ENCODE data around the gene SRP19.

Gene SRP19

GRCh38 chr5:112847306-112847705 is 13.8 kb upstream of the SRP19 start:
- no peak for TF ChIP-seq ZNF70 (CRISPR knock-in tag; IDR thresholded peaks at IDR 0.05)
- TF ChIP-seq CSDC2 (CRISPR knock-in tag; IDR thresholded peaks at IDR 0.05), result no peak
- no peak for TF ChIP-seq PATZ1 (CRISPR knock-in tag; IDR thresholded peaks at IDR 0.05; ENCODE audit: borderline replicate concordance)
- TF ChIP-seq, protein P1, sequence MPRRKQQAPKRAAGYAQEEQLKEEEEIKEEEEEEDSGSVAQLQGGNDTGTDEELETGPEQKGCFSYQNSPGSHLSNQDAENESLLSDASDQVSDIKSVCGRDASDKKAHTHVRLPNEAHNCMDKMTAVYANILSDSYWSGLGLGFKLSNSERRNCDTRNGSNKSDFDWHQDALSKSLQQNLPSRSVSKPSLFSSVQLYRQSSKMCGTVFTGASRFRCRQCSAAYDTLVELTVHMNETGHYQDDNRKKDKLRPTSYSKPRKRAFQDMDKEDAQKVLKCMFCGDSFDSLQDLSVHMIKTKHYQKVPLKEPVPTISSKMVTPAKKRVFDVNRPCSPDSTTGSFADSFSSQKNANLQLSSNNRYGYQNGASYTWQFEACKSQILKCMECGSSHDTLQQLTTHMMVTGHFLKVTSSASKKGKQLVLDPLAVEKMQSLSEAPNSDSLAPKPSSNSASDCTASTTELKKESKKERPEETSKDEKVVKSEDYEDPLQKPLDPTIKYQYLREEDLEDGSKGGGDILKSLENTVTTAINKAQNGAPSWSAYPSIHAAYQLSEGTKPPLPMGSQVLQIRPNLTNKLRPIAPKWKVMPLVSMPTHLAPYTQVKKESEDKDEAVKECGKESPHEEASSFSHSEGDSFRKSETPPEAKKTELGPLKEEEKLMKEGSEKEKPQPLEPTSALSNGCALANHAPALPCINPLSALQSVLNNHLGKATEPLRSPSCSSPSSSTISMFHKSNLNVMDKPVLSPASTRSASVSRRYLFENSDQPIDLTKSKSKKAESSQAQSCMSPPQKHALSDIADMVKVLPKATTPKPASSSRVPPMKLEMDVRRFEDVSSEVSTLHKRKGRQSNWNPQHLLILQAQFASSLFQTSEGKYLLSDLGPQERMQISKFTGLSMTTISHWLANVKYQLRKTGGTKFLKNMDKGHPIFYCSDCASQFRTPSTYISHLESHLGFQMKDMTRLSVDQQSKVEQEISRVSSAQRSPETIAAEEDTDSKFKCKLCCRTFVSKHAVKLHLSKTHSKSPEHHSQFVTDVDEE (CRISPR knock-in tag; IDR thresholded peaks at IDR 0.05), result no peak
- TF ChIP-seq TOX (CRISPR knock-in tag; IDR thresholded peaks at IDR 0.05; ENCODE audit: borderline replicate concordance), result no peak
- no peak for TF ChIP-seq SNAI2 (CRISPR knock-in tag; IDR thresholded peaks at IDR 0.05)
- TF ChIP-seq, protein P2, sequence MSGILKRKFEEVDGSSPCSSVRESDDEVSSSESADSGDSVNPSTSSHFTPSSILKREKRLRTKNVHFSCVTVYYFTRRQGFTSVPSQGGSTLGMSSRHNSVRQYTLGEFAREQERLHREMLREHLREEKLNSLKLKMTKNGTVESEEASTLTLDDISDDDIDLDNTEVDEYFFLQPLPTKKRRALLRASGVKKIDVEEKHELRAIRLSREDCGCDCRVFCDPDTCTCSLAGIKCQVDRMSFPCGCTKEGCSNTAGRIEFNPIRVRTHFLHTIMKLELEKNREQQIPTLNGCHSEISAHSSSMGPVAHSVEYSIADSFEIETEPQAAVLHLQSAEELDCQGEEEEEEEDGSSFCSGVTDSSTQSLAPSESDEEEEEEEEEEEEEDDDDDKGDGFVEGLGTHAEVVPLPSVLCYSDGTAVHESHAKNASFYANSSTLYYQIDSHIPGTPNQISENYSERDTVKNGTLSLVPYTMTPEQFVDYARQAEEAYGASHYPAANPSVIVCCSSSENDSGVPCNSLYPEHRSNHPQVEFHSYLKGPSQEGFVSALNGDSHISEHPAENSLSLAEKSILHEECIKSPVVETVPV (CRISPR knock-in tag; IDR thresholded peaks at IDR 0.05), result no peak
- no peak for TF ChIP-seq OSR1 (CRISPR knock-in tag; IDR thresholded peaks at IDR 0.05)
- no peak for TF ChIP-seq ISL1 (CRISPR knock-in tag; IDR thresholded peaks at IDR 0.05)
- no peak for TF ChIP-seq ZNF565 (CRISPR knock-in tag; conservative IDR thresholded peaks at IDR 0.05; ENCODE audit: low read depth)
- no peak for TF ChIP-seq ZC3H10 (CRISPR knock-in tag; IDR thresholded peaks at IDR 0.05)
- no peak for TF ChIP-seq CREB5 (CRISPR knock-in tag; IDR thresholded peaks at IDR 0.05; ENCODE audit: low read depth)
- no peak for TF ChIP-seq RARB (CRISPR knock-in tag; IDR thresholded peaks at IDR 0.05)
- TF ChIP-seq PPARA (CRISPR knock-in tag; IDR thresholded peaks at IDR 0.05; ENCODE audit: borderline replicate concordance), result no peak
- no peak for TF ChIP-seq TCF4 (CRISPR knock-in tag; IDR thresholded peaks at IDR 0.05; ENCODE audit: borderline replicate concordance)
- no peak for TF ChIP-seq ZFP3 (CRISPR knock-in tag; IDR thresholded peaks at IDR 0.05)

GRCh38 chr5:112848116-112848811 is 12.8 kb upstream of the SRP19 start:
- peak; percentile 100 for ATAC-seq
- TF ChIP-seq SNAI2 (CRISPR knock-in tag; IDR thresholded peaks at IDR 0.05) (no peak), ZNF70 (CRISPR knock-in tag; IDR thresholded peaks at IDR 0.05) (no peak), ZNF565 (CRISPR knock-in tag; conservative IDR thresholded peaks at IDR 0.05; ENCODE audit: low read depth) (no peak), ZC3H10 (CRISPR knock-in tag; IDR thresholded peaks at IDR 0.05) (no peak), ISL1 (CRISPR knock-in tag; IDR thresholded peaks at IDR 0.05) (no peak), RARB (CRISPR knock-in tag; IDR thresholded peaks at IDR 0.05) (no peak), BACH2 (CRISPR knock-in tag; IDR thresholded peaks at IDR 0.05; ENCODE audit: borderline replicate concordance) (no peak), ZFP3 (CRISPR knock-in tag; IDR thresholded peaks at IDR 0.05) (no peak), GLIS3 (CRISPR knock-in tag; IDR thresholded peaks at IDR 0.05) (no peak), ZFP30 (CRISPR knock-in tag; IDR thresholded peaks at IDR 0.05) (no peak), PATZ1 (CRISPR knock-in tag; IDR thresholded peaks at IDR 0.05; ENCODE audit: borderline replicate concordance) (no peak)
- TF ChIP-seq, protein P3, sequence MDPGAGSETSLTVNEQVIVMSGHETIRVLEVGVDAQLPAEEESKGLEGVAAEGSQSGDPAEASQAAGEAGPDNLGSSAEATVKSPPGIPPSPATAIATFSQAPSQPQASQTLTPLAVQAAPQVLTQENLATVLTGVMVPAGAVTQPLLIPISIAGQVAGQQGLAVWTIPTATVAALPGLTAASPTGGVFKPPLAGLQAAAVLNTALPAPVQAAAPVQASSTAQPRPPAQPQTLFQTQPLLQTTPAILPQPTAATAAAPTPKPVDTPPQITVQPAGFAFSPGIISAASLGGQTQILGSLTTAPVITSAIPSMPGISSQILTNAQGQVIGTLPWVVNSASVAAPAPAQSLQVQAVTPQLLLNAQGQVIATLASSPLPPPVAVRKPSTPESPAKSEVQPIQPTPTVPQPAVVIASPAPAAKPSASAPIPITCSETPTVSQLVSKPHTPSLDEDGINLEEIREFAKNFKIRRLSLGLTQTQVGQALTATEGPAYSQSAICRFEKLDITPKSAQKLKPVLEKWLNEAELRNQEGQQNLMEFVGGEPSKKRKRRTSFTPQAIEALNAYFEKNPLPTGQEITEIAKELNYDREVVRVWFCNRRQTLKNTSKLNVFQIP (CRISPR knock-in tag; IDR thresholded peaks at IDR 0.05; ENCODE audit: borderline replicate concordance, low read depth), result no peak
- TF ChIP-seq, protein P1 (CRISPR knock-in tag; IDR thresholded peaks at IDR 0.05), result no peak
- TF ChIP-seq, protein P2 (CRISPR knock-in tag; IDR thresholded peaks at IDR 0.05), result no peak

More at GRCh38 chr5:112847306-112847705, 13.8 kb upstream of the SRP19 start:
- no peak for ATAC-seq

Data from SK-N-SH treated with all-trans-retinoic acid at 6 μM for 48 hours (cell line).